ENCODE measurements around the gene MFAP3. TPM values are rescaled to one million over a fixed set of nuclear protein-coding genes. Genes with fewer than 3 reads are reported as not detected.
A peak's percentile ranks its signal among the peaks of the same experiment; 100 is the strongest.

The MFAP3 gene
- total RNA-seq = 10 to 100 TPM; 25.7 to 34.6 (median 29.8) TPM
- polyA plus RNA-seq = 10 to 100 TPM in 1 of 3 donors, 1 to 10 TPM in 2; 2.4 to 12.1 (median 2.8) TPM

DNA sequence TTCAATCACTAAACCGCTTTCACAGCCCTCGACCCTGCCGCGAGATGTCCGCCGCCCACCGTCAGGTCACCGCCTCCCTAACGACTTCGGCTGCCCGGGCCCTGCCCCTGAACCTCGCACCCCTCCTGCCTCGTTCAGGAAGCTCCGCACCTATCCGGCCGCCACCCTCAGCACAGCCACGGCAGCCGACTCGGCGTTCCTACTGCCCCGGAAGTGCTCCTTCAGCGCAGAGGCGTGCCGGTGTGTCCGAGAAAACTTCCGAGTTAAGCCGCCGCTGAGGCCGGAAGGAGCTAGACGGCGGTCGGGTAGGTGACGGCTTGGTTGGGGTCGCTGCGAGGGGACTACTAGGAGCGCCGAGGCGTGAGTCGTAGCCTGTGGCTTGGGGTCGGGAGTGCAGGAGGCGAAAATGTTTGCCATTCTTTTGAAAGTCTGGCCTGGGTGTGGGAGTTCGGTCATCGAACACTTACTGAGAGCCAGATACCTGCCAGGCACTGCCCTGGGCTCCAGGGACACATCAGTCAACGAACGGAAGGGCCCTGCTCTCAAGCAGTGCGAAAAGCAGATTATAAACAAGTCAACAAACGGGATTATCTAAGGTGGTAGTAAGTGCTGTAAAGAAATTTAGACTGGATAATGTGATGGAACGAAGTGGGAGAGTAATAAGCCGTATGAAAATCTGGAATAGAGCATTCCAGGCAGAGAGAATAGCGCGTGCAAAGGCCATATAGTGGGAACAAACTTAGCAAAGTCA is at the start of gene MFAP3, which contains the start of gene FAM114A2:
MFAP3 (plus strand) TSS at position 261 of the 751 bp plus-strand sequence. CDS start 10,756 bp downstream, outside the sequence.
FAM114A2 (minus strand) TSS at position 204 of the 751 bp plus-strand sequence. CDS start 3,957 bp downstream, outside the sequence.
- Histone ChIP-seq H3K36me3 (no peaks in the 10 kb centered on the region), H3K4me3 (peak within 1 kb of the TSS; percentile 71 to 89 (median 76)), H3K27me3 (no peaks in the 10 kb centered on the region), H3K27ac (peak within 1 kb of the TSS; percentile 85 to 89 (median 86)), H3K4me1 (peaks cover 0 to 34% (median 24%) of the 10 kb centered on the region in 4 donors), H3K9me3 (no peaks in the 10 kb centered on the region)
- 1% methylated on average over 51 of the region's 51 CpGs for WGBS, 2 donors
- TF ChIP-seq POLR2AphosphoS5 (IDR thresholded peaks at IDR 0.05) (peak; percentile 91 to 96 (median 95)), POLR2A (IDR thresholded peaks at IDR 0.05) (peak; percentile 79 to 83), CTCF (IDR thresholded peaks at IDR 0.05) (no peak)
- intact Hi-C loops (cut with DNase I) = no loop called here
- peak; percentile 93 for DNase-seq

GRCh38 chr5:153991168-153991567 is 47.6 kb upstream of the MFAP3 start:
- H3K4me3 ChIP-seq = no peak overlapping the region
- H3K27me3 ChIP-seq = no peaks in the 10 kb centered on the region
- intact Hi-C loops (cut with DNase I) = no loop called here
- no peaks in the 10 kb centered on the region for H3K9me3 ChIP-seq
- no peaks in the 10 kb centered on the region for H3K4me1 ChIP-seq
- TF ChIP-seq CTCF (IDR thresholded peaks at IDR 0.05) = no peak
- H3K36me3 ChIP-seq = peaks cover 0 to 35% (median 0%) of the 10 kb centered on the region in 4 donors
- DNase-seq = no peak
- H3K27ac ChIP-seq = no peak overlapping the region

- intact Hi-C loops (cut with DNase I) = no loop called here
These were observed 40.8 kb upstream of the MFAP3 start for GRCh38 chr5:153998010-153998409.

DNA sequence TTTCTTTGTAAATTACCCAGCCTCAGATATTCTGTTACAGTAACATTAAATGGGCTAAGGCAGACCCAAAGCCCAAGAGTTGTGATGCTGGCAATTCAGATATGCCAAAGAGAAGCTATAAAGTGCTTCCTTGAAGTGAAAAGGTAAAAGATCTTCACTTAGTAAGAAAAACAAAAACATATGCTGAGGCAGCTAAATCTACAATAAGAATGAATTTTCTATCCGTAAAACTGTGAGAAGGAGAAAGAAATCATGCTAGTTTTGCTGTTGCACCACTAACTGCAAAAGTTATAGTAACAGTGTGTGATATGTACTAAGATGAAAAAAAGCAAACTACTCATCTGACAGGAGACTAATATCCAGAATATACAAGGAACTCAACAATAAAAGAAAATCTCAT is 40.0 kb upstream of the MFAP3 start:
- intact Hi-C loops (cut with DNase I) = no loop called here
- 98 to 99% methylated on average over 1 of the region's 1 CpG for WGBS, 2 donors
- TF ChIP-seq CTCF (IDR thresholded peaks at IDR 0.05) (no peak), EP300 (IDR thresholded peaks at IDR 0.05) (no peak), POLR2A (IDR thresholded peaks at IDR 0.05) (no peak), POLR2AphosphoS5 (IDR thresholded peaks at IDR 0.05) (no peak)
- H3K4me1 ChIP-seq = peaks cover 0 to 6% (median 0%) of the 10 kb centered on the region in 4 donors
- no peaks in the 10 kb centered on the region for H3K9me3 ChIP-seq
- H3K27ac ChIP-seq = no peak overlapping the region
- H3K36me3 ChIP-seq = peaks cover 0 to 27% (median 3%) of the 10 kb centered on the region in 4 donors
- no peak overlapping the region for H3K4me3 ChIP-seq
- no peaks in the 10 kb centered on the region for H3K27me3 ChIP-seq
- no peak for DNase-seq

More at GRCh38 chr5:153998010-153998409, 40.8 kb upstream of the MFAP3 start:
- DNase-seq = no peak
- TF ChIP-seq CTCF (IDR thresholded peaks at IDR 0.05) = no peak
- no peak for TF ChIP-seq EP300 (IDR thresholded peaks at IDR 0.05)
- no peak for TF ChIP-seq POLR2A (IDR thresholded peaks at IDR 0.05)
- no peak for TF ChIP-seq POLR2AphosphoS5 (IDR thresholded peaks at IDR 0.05)
- Histone ChIP-seq H3K27me3 (no peaks in the 10 kb centered on the region), H3K36me3 (peaks cover 0 to 35% (median 3%) of the 10 kb centered on the region in 4 donors), H3K9me3 (no peaks in the 10 kb centered on the region), H3K4me1 (peaks cover 0 to 6% (median 0%) of the 10 kb centered on the region in 4 donors), H3K4me3 (no peak overlapping the region), H3K27ac (no peak overlapping the region)
- 76 to 86% methylated on average over 1 of the region's 1 CpG for WGBS, 2 donors
